GM12878 (cell line): ENCODE results near the gene XPO6. TPM values are rescaled to one million over a fixed set of nuclear protein-coding genes. Genes with fewer than 3 reads are reported as not detected.

ENCODE experiments used
- ATAC-seq: fragments of 200-7000 bp; cut with Tn5 transposase; 3 replicates; pipeline ENCODE4 v1.9.1; 2020; ENCODE audit warnings: mild to moderate bottlenecking, moderate library complexity
- BruUV-seq: library from RNA; stranded (reverse); fragments of 400-500 nt; replicated peaks from 2 replicates; lab custom pipeline; 2021; lab: Mats Ljungman, UMichigan
- CTCF ChIA-PET: fragments of 300-600 bp; sonication (Branson Sonifier 250); formaldehyde crosslinking; extraction: SDS; loops from one replicate; lab custom pipeline; 2021; ENCODE audit warnings: inconsistent platforms; lab: Yijun Ruan, JAX
- POLR2A ChIA-PET: fragments of 350-600 bp; formaldehyde crosslinking; extraction: SDS; loops from one replicate; lab custom pipeline; 2021; ENCODE audit warnings: inconsistent platforms; lab: Charles Lee
- RAD21 ChIA-PET: fragments of 300-600 bp; sonication (Branson Sonifier 250); formaldehyde crosslinking; loops from one replicate; lab custom pipeline; 2023; ENCODE audit warnings: antibody characterized with exemption; ENCODE audit not compliant: unreplicated experiment; lab: Charles Lee
- SMC1A ChIA-PET: fragments of 300-600 bp; sonication (Branson Sonifier 250); formaldehyde crosslinking; loops from one replicate; lab custom pipeline; 2023; ENCODE audit not compliant: unreplicated experiment, uncharacterized antibody; lab: Charles Lee
- DNase-seq: peaks from one replicate; pipeline ENCODE4 v3.0.0-alpha.2; 2011; ENCODE audit warnings: low read depth, low spot score
- FAIRE-seq: peaks from 3 replicates; lab custom pipeline; 2011; peaks lifted over from hg19 to GRCh38; lab: Jason Lieb, UNC
- H2AFZ ChIP-seq: 2 replicates; pipeline ENCODE4 v1.6.0; 2011; ENCODE audit warnings: low read depth, low read length, control low read depth; ENCODE audit not compliant: control insufficient read depth
- H3K27ac ChIP-seq: 2 replicates; pipeline ENCODE4 v1.5.1; 2011; ENCODE audit warnings: control low read depth; ENCODE audit not compliant: control insufficient read depth, insufficient read depth
- H3K27me3 ChIP-seq, 2 experiments: replicated peaks in 1 of 2; 2 replicates each; pipeline versions ENCODE4 v1.6.0 to v1.6.1; 2011; ENCODE audit warnings: low read length in 1 of 2; ENCODE audit not compliant: control insufficient read depth in 2 of 2, insufficient read depth in 2 of 2
- H3K36me3 ChIP-seq, 2 experiments: 2 replicates each; pipeline ENCODE4 v1.5.1; 2011; ENCODE audit warnings: low read length in 1 of 2; ENCODE audit not compliant: control insufficient read depth in 2 of 2, insufficient read depth in 2 of 2
- H3K4me1 ChIP-seq: 2 replicates; pipeline ENCODE4 v1.6.1; 2011; ENCODE audit warnings: mild to moderate bottlenecking, low read length, moderate library complexity, mixed read lengths; ENCODE audit not compliant: control insufficient read depth, insufficient read depth
- H3K4me2 ChIP-seq: 2 replicates; pipeline ENCODE4 v1.6.0; 2011; ENCODE audit warnings: control low read depth; ENCODE audit not compliant: control insufficient read depth, insufficient read depth
- H3K4me3 ChIP-seq: fragments of 200-600 bp; sonication (generic); 2 replicates; pipeline ENCODE4 v1.5.1; 2016
- H3K79me2 ChIP-seq: 2 replicates; pipeline ENCODE4 v1.6.0; 2011; ENCODE audit warnings: low read length; ENCODE audit not compliant: control insufficient read depth, insufficient read depth
- H3K9ac ChIP-seq: 2 replicates; pipeline ENCODE4 v1.8.0; 2011; ENCODE audit warnings: low read length, control low read depth, mixed read lengths; ENCODE audit not compliant: control insufficient read depth, insufficient read depth
- H3K9me3 ChIP-seq: replicated peaks from 3 replicates; pipeline ENCODE4 v1.5.1; 2011; ENCODE audit warnings: mild to moderate bottlenecking, low read length; ENCODE audit not compliant: control insufficient read depth, insufficient read depth
- H4K20me1 ChIP-seq: 2 replicates; pipeline ENCODE4 v1.6.0; 2011; ENCODE audit not compliant: control insufficient read depth, insufficient read depth
- CEBPB ChIP-seq, 2 experiments: fragments of 150-350 bp in 1 of 2; IDR thresholded peaks; 2 replicates each; pipeline ENCODE4 v1.6.1; 2012 to 2014; ENCODE audit warnings: low read depth in 2 of 2, low read length in 2 of 2, borderline replicate concordance in 1 of 2, inconsistent platforms in 1 of 2
- EP300 ChIP-seq, 2 experiments: fragments of 150-350 bp in 1 of 2; IDR thresholded peaks; 2 replicates each; pipeline ENCODE4 v1.6.1; 2011 to 2012; ENCODE audit warnings: low read depth in 2 of 2, low read length in 2 of 2, borderline replicate concordance in 1 of 2, improper control_type of control experiment in 1 of 2, inconsistent platforms in 1 of 2; ENCODE audit not compliant: control insufficient read depth in 1 of 2
- FOS ChIP-seq: IDR thresholded peaks from 3 replicates; pipeline ENCODE4 v1.6.1; 2011; ENCODE audit warnings: borderline replicate concordance; ENCODE audit not compliant: insufficient read length; ENCODE audit errors: extremely low read depth
- HDAC6 ChIP-seq: fragments of 200-600 bp; sonication (generic); IDR thresholded peaks from one replicate; pipeline ENCODE4 v1.8.0; 2017; ENCODE audit warnings: antibody characterized with exemption; ENCODE audit not compliant: unreplicated experiment
- KAT2A ChIP-seq: conservative IDR thresholded peaks from 2 replicates; pipeline ENCODE4 v1.6.1; 2011; ENCODE audit warnings: low read depth, low read length; ENCODE audit not compliant: control insufficient read depth
- MTA2 ChIP-seq: fragments of 450-650 bp; IDR thresholded peaks from 2 replicates; pipeline ENCODE4 v1.6.1; 2016; ENCODE audit warnings: low read depth, mild to moderate bottlenecking, moderate library complexity
- ZNF207 ChIP-seq: fragments of 450-650 bp; IDR thresholded peaks from 2 replicates; pipeline ENCODE4 v1.6.1; 2014; ENCODE audit warnings: antibody characterized with exemption, mild to moderate bottlenecking, borderline replicate concordance
- WGBS: methylation state at CpG from one replicate; pipeline ENCODE4 v1.1.6; 2016; ENCODE audit warnings: low lambda C conversion rate; ENCODE audit not compliant: insufficient replicate concordance, insufficient coverage; ENCODE audit errors: missing lambda C conversion rate; 5-methylcytosine and 5-hydroxymethylcytosine counted together
- in situ Hi-C: fragments of 300-500 bp; cut with MboI; formaldehyde crosslinking; loops from 9 replicates; pipeline ENCODE4 v1.14.3; 2018; ENCODE audit warnings: mixed read lengths
- intact Hi-C: fragments of 100-400 bp; cut with micrococcal nuclease; formaldehyde crosslinking; loops from one replicate; pipeline ENCODE4 v1.14.2; 2022; ENCODE audit not compliant: unreplicated experiment
- polyA plus RNA-seq, 11 experiments: library from polyadenylated mRNA; depleted of rRNA in 4 of 11; unstranded in 6 of 11; stranded (reverse) in 5 of 11; fragments of >200 nt; fragmentation: Nextera tagmentation in 4 of 11; fragmentation: Illumina TruSeq in 1 of 11; extraction: Ambion mirVana in 4 of 11; extraction: Trizol in 1 of 11; gene quantifications; 1 replicate in 1 of 11; 2 replicates in 10 of 11; pipeline versions ENCODE4 v1.2.1 to v1.2.3, GENCODE V29; 2011 to 2016; ENCODE audit warnings: inconsistent platforms in 2 of 11, missing spikeins in 2 of 11, low read depth in 1 of 11
- total RNA-seq, 4 experiments: library from RNA; depleted of rRNA in 3 of 4; stranded (reverse); fragments of >200 nt in 3 of 4; fragmentation: Illumina TruSeq in 1 of 4; extraction: Trizol in 1 of 4; gene quantifications; 2 replicates each; pipeline versions ENCODE4 v1.2.1 to v1.2.3, GENCODE V29; 2013 to 2021
- TF ChIP-seq, protein P1 (sequence below): fragments of 450-650 bp; IDR thresholded peaks from 2 replicates; pipeline ENCODE4 v1.6.1; 2017; ENCODE audit warnings: mild to moderate bottlenecking, low read depth, inconsistent platforms; ENCODE audit not compliant: poor library complexity, severe bottlenecking

The XPO6 gene
- total and polyA plus RNA-seq, 10 of the 15 experiments (the other 5 are each of a cell fraction or from before 2014, with no cell fraction given): 9.9 to 246 (median 110) TPM

DNA sequence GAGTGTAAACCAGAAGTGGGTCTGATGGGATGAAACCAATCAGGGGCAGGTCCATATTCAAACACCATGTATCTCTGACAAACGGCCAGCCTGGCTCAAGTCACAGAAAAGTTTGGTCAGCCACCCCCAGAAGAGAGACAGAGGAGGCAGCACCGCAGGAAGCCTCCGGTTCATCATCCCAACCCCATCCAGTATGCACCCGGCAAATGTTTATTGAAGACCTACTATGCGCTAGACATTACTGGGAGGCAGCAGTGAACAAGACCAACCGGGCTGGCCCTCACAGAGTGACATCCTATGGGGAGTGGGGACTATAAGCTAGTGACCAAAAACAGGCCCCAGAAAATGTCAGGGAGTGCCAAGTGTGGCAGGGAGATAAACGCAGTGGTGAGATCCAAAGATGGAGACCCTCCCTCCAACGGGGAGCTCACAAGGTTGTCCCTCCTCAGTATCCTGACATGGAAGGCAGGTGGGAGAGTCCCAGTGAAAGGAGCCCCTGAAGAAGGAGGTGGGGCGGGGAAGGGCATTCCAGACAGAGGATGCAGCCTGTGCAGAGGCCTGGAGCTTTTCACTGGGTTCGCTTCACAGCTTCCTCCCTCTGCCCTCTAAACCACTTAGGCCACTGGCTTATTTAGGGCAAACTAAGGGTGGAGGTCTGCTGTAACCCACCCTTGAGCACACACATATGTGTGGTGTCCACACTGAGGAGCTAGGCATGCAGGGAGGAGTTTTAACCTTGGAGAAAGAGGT lies 150.2 kb downstream of the XPO6 start:
- H3K27me3 ChIP-seq: peaks cover 7 to 11% of the 10 kb centered on the region in 2 experiments; a peak in 3 of 4 replicates
- H3K9ac ChIP-seq: no peak overlapping the region
- FAIRE-seq (no peak), DNase-seq (no peak), ATAC-seq (no peak)
- no peaks in the 10 kb centered on the region for H3K4me1 ChIP-seq
- no peaks in the 10 kb centered on the region for H3K36me3 ChIP-seq
- POLR2A ChIA-PET: no interaction called here
- no peak for TF ChIP-seq FOS
- no peak for TF ChIP-seq HDAC6
- no peak for TF ChIP-seq ZNF207
- TF ChIP-seq MTA2: no peak
- TF ChIP-seq, protein P1, sequence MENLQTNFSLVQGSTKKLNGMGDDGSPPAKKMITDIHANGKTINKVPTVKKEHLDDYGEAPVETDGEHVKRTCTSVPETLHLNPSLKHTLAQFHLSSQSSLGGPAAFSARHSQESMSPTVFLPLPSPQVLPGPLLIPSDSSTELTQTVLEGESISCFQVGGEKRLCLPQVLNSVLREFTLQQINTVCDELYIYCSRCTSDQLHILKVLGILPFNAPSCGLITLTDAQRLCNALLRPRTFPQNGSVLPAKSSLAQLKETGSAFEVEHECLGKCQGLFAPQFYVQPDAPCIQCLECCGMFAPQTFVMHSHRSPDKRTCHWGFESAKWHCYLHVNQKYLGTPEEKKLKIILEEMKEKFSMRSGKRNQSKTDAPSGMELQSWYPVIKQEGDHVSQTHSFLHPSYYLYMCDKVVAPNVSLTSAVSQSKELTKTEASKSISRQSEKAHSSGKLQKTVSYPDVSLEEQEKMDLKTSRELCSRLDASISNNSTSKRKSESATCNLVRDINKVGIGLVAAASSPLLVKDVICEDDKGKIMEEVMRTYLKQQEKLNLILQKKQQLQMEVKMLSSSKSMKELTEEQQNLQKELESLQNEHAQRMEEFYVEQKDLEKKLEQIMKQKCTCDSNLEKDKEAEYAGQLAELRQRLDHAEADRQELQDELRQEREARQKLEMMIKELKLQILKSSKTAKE: no peak
- TF ChIP-seq EP300 (IDR thresholded peaks at IDR 0.05; ENCODE audit: borderline replicate concordance in 1 of 2, control insufficient read depth in 1 of 2, low read depth in 2 of 2, low read length in 2 of 2): no peak
- no peak for TF ChIP-seq KAT2A
- no peak for TF ChIP-seq CEBPB (IDR thresholded peaks at IDR 0.05; ENCODE audit: borderline replicate concordance in 1 of 2, low read depth in 2 of 2, low read length in 2 of 2)
- intact Hi-C loops: no loop called here
- WGBS: 40% methylated on average over 10 of the region's 10 CpGs
- no peaks in the 10 kb centered on the region for H3K79me2 ChIP-seq
- no peak overlapping the region for H3K27ac ChIP-seq
- SMC1A ChIA-PET: interaction anchor here (0.6 kb wide), 1 partner anchor 147 kb away, joined by 4 read pairs; no protein-coding TSS in a partner anchor
- in situ Hi-C loops: loop anchor here (25.0 kb wide), 1 partner anchor 424 kb away; no protein-coding TSS in a partner anchor
- CTCF ChIA-PET: no interaction called here
- no peaks in the 10 kb centered on the region for H3K9me3 ChIP-seq
- H3K4me3 ChIP-seq: no peak overlapping the region
- no TSS peak for BruUV-seq
- H3K4me2 ChIP-seq: no peak overlapping the region
- no peaks in the 10 kb centered on the region for H4K20me1 ChIP-seq
- RAD21 ChIA-PET: interaction anchor here (0.6 kb wide), 1 partner anchor 452 kb away, joined by 3 read pairs; no protein-coding TSS in a partner anchor
- H2AFZ ChIP-seq: no peak overlapping the region
